Upper lobe of right lung (tissue), 1 donor: ENCODE measurements around the gene WDR37. TPM values are rescaled to one million over a fixed set of nuclear protein-coding genes. Genes with fewer than 3 reads are reported as not detected.
"Not testable (repeated sequence)": the region's sequence is repeated elsewhere in the genome, so short reads cannot be mapped to it uniquely, and the experiment has no call there.

Experiments
- ATAC-seq: fragments of 200-7000 bp; cut with Tn5 transposase; one replicate; pipeline ENCODE4 v1.9.1; 2020; ENCODE audit warnings: mild to moderate bottlenecking, moderate library complexity
- DNase-seq: peaks from one replicate; pipeline ENCODE4 v3.0.0-alpha.2; 2020
- H3K27ac ChIP-seq: fragments of 200-600 bp; one replicate; pipeline ENCODE4 v1.8.0; 2022
- H3K27me3 ChIP-seq: fragments of 200-600 bp; one replicate; pipeline ENCODE4 v1.8.0; 2022; ENCODE audit warnings: mild to moderate bottlenecking
- H3K36me3 ChIP-seq: fragments of 200-600 bp; one replicate; pipeline ENCODE4 v1.8.0; 2022
- H3K4me1 ChIP-seq: fragments of 200-600 bp; one replicate; pipeline ENCODE4 v1.8.0; 2022
- H3K4me3 ChIP-seq: fragments of 200-600 bp; one replicate; pipeline ENCODE4 v1.8.0; 2022; ENCODE audit warnings: mild to moderate bottlenecking
- H3K9me3 ChIP-seq: fragments of 200-600 bp; one replicate; pipeline ENCODE4 v1.8.0; 2022
- intact Hi-C: fragments of 100-400 bp; cut with DNase I; formaldehyde crosslinking; loops from one replicate; pipeline ENCODE4 v1.11.0; 2022
- total RNA-seq: library from RNA; stranded (reverse); fragmentation: NEBNext Ultra II Directional; extraction: Animal tissue kit (Norgen Biotek cat#: 25700); gene quantifications from one replicate; pipeline ENCODE4 v1.2.1, GENCODE V29; 2021
- TF ChIP-seq, protein P1 (sequence below): fragments of 200-600 bp; IDR thresholded peaks from one replicate; pipeline ENCODE4 v1.8.0; 2022; ENCODE audit warnings: antibody characterized with exemption
- donor health status: DM: no; HTN: yes; CAD: no; lungs with severe emphysema.

Gene WDR37
- total RNA-seq, 1 donor from 2014 or later = 19.9 TPM

GRCh38 chr10:1116051-1116450 is 59.9 kb downstream of the WDR37 start:
- DNase-seq (no peak), ATAC-seq (peak; percentile 29)
- Histone ChIP-seq H3K27me3 (no peaks in the 10 kb centered on the region), H3K9me3 (no peaks in the 10 kb centered on the region), H3K4me3 (no peak overlapping the region), H3K36me3 (peaks cover 84% of the 10 kb centered on the region), H3K27ac (no peak overlapping the region), H3K4me1 (no peaks in the 10 kb centered on the region)
- intact Hi-C loops = no loop called here
- TF ChIP-seq, protein P1, sequence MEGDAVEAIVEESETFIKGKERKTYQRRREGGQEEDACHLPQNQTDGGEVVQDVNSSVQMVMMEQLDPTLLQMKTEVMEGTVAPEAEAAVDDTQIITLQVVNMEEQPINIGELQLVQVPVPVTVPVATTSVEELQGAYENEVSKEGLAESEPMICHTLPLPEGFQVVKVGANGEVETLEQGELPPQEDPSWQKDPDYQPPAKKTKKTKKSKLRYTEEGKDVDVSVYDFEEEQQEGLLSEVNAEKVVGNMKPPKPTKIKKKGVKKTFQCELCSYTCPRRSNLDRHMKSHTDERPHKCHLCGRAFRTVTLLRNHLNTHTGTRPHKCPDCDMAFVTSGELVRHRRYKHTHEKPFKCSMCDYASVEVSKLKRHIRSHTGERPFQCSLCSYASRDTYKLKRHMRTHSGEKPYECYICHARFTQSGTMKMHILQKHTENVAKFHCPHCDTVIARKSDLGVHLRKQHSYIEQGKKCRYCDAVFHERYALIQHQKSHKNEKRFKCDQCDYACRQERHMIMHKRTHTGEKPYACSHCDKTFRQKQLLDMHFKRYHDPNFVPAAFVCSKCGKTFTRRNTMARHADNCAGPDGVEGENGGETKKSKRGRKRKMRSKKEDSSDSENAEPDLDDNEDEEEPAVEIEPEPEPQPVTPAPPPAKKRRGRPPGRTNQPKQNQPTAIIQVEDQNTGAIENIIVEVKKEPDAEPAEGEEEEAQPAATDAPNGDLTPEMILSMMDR = no peak

DNA sequence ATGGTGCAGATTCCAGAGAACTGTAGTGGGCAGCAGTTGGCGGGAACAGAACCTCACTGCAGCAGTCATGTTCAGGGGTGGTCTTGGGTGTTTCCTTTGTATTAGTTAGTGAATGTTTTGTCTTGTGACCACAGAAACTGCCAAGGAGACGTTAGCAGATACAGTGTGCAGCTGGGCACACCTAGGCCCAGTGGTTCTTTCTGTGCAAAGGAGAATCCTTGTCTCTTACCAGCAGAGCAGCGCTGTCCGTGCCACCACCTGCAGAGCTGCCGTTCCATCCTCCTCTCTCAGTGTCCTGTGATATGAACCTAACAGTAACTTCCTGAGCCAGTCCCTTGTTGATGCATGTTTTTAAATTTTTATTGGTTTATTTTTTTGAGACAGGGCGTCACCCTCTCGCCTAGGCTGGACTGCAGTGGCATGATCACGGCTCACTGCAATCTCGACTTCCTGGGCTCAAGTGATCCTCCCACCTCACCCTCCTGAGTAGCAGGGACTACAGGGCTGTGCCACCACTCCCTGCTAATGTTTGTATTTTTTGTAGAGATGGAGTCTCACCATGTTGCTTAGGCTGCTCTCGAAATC is 60.6 kb downstream of the WDR37 start:
- H3K27me3 ChIP-seq = no peaks in the 10 kb centered on the region
- H3K9me3 ChIP-seq = no peaks in the 10 kb centered on the region
- intact Hi-C loops = no loop called here
- no peaks in the 10 kb centered on the region for H3K4me1 ChIP-seq
- H3K27ac ChIP-seq = no peak overlapping the region
- DNase-seq (no peak), ATAC-seq (no peak)
- peaks cover 91% of the 10 kb centered on the region for H3K36me3 ChIP-seq
- TF ChIP-seq, protein P1 = no peak
- H3K4me3 ChIP-seq = no peak overlapping the region

- no peak overlapping the region for H3K27ac ChIP-seq
- no peak for DNase-seq
- intact Hi-C loops = no loop called here
- no peak overlapping the region for H3K4me3 ChIP-seq
- no peak for ATAC-seq
- H3K27me3 ChIP-seq = no peaks in the 10 kb centered on the region
- H3K9me3 ChIP-seq = no peaks in the 10 kb centered on the region
- H3K36me3 ChIP-seq = peaks cover 91% of the 10 kb centered on the region
- no peaks in the 10 kb centered on the region for H3K4me1 ChIP-seq
- TF ChIP-seq, protein P1 = no peak
Measured at GRCh38 chr10:1117651-1118050, 61.5 kb downstream of the WDR37 start.

DNA sequence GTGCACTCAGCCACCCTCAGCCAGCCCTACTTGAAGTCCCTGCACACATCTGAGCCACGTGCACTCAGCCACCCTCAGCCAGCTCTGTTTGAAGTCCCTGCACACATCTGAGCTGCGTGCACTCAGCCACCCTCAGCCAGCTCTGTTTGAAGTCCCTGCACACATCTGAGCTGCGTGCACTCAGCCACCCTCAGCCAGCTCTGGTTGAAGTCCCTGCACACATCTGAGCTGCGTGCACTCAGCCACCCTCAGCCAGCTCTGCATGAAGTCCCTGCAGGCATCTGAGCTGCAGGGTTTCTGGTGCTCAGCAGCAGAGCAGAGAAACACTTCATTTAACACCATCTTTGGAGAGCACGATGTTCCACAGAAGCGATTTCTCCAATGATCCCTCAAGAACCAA is 62.1 kb downstream of the WDR37 start:
- DNase-seq, H3K4me1 ChIP-seq, intact Hi-C loops, H3K27ac ChIP-seq, H3K9me3 ChIP-seq, ATAC-seq, H3K27me3 ChIP-seq, H3K4me3 ChIP-seq: not testable (repeated sequence)
- peaks cover 87% of the 10 kb centered on the region for H3K36me3 ChIP-seq

DNA sequence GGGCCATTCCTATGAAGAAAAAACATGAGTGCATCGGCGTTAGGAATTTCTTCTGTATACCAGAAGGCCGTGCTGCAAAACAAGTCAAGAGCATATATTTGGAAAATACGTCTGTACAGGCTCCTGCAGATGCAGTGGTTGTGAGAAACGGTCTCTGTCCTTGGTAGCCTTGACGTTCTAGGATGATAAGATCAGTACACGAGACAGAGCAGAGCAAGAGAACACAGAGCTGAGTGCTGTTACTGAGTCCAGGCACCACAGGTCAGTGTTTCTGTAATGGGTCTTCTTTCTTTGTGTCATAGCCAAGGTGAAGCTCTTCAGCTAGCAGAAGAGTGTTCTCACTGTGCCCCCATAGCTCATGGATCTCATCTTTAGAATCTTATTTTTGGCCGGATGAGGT is 62.8 kb downstream of the WDR37 start:
- H3K27me3 ChIP-seq = no peaks in the 10 kb centered on the region
- ATAC-seq (no peak), DNase-seq (no peak)
- no peaks in the 10 kb centered on the region for H3K9me3 ChIP-seq
- no peak overlapping the region for H3K27ac ChIP-seq
- no peak overlapping the region for H3K4me3 ChIP-seq
- intact Hi-C loops = no loop called here
- no peaks in the 10 kb centered on the region for H3K4me1 ChIP-seq
- H3K36me3 ChIP-seq = peaks cover 84% of the 10 kb centered on the region
- TF ChIP-seq, protein P1 = no peak

- ATAC-seq (no peak), DNase-seq (no peak)
- Histone ChIP-seq H3K4me3 (no peak overlapping the region), H3K9me3 (no peaks in the 10 kb centered on the region), H3K36me3 (peaks cover 84% of the 10 kb centered on the region), H3K27ac (no peak overlapping the region), H3K4me1 (no peaks in the 10 kb centered on the region), H3K27me3 (no peaks in the 10 kb centered on the region)
- intact Hi-C loops = no loop called here
- TF ChIP-seq, protein P1 = no peak
Measured at GRCh38 chr10:1119501-1119900, 63.3 kb downstream of the WDR37 start.
